A673 (cell line): ENCODE data around the gene LIMS1. TPM values are rescaled to one million over a fixed set of nuclear protein-coding genes. Genes with fewer than 3 reads are reported as not detected.
"Not testable (repeated sequence)": the region's sequence is repeated elsewhere in the genome, so short reads cannot be mapped to it uniquely, and the experiment has no call there.

Experiments
- BruUV-seq: library from RNA; stranded (reverse); fragments of 400-500 nt; replicated peaks from 2 replicates; lab custom pipeline; 2021; lab: Mats Ljungman, UMichigan
- CTCF ChIA-PET: fragments of 300-600 bp; sonication (Branson Sonifier 250); formaldehyde crosslinking; loops from one replicate; lab custom pipeline; 2022; ENCODE audit warnings: antibody characterized with exemption; lab: Charles Lee
- POLR2A ChIA-PET: fragments of 300-600 bp; sonication (Branson Sonifier 250); formaldehyde crosslinking; loops from one replicate; lab custom pipeline; 2022; ENCODE audit warnings: antibody characterized with exemption; ENCODE audit not compliant: low non-redundant PET; lab: Charles Lee
- DNase-seq: peaks from one replicate; pipeline ENCODE4 v3.0.0-alpha.2; 2015; ENCODE audit warnings: low spot score
- H3K27ac ChIP-seq: fragments of 200-600 bp; sonication (generic); 2 replicates; pipeline ENCODE4 v1.5.1; 2016; ENCODE audit warnings: mixed run types, low read depth, mild to moderate bottlenecking, mixed read lengths, antibody characterized with exemption, low read length; ENCODE audit not compliant: poor library complexity, severe bottlenecking
- H3K27me3 ChIP-seq: fragments of 200-600 bp; sonication (generic); replicated peaks from 2 replicates; pipeline ENCODE4 v1.6.1; 2017; ENCODE audit warnings: mixed run types, low read depth, mild to moderate bottlenecking, mixed read lengths, antibody characterized with exemption, low read length; ENCODE audit not compliant: insufficient read depth, poor library complexity
- H3K36me3 ChIP-seq: fragments of 200-600 bp; sonication (generic); 2 replicates; pipeline ENCODE4 v1.6.1; 2016; ENCODE audit warnings: mixed run types, mild to moderate bottlenecking, mixed read lengths, antibody characterized with exemption, low read length; ENCODE audit not compliant: insufficient read depth, poor library complexity, severe bottlenecking
- H3K4me1 ChIP-seq: fragments of 200-600 bp; sonication (generic); 2 replicates; pipeline ENCODE4 v1.6.1; 2017; ENCODE audit warnings: mixed run types, mild to moderate bottlenecking, mixed read lengths, antibody characterized with exemption, low read length; ENCODE audit not compliant: insufficient read depth, poor library complexity, severe bottlenecking
- H3K4me3 ChIP-seq: fragments of 200-600 bp; sonication (generic); 2 replicates; pipeline ENCODE4 v1.5.1; 2016; ENCODE audit warnings: low read depth, mixed run types, mild to moderate bottlenecking, mixed read lengths, low read length; ENCODE audit not compliant: poor library complexity, severe bottlenecking
- H3K9me3 ChIP-seq: fragments of 200-600 bp; sonication (generic); 2 replicates; pipeline ENCODE4 v1.6.1; 2016; ENCODE audit warnings: mixed run types, low read depth, mild to moderate bottlenecking, mixed read lengths, antibody characterized with exemption, low read length; ENCODE audit not compliant: poor library complexity, severe bottlenecking
- EZH2 ChIP-seq: fragments of 200-600 bp; sonication (generic); IDR thresholded peaks from 2 replicates; pipeline ENCODE4 v1.6.1; 2017; ENCODE audit warnings: borderline replicate concordance, low read depth, mild to moderate bottlenecking, mixed read lengths, antibody characterized with exemption, low read length; ENCODE audit not compliant: poor library complexity, severe bottlenecking
- intact Hi-C: fragments of 100-400 bp; cut with micrococcal nuclease; formaldehyde crosslinking; loops from one replicate; pipeline ENCODE4 v1.10.0; 2022; ENCODE audit not compliant: unreplicated experiment
- total RNA-seq: library from RNA; stranded (reverse); gene quantifications from 2 replicates; pipeline ENCODE4 v1.2.3, GENCODE V29; 2021
- TF ChIP-seq, protein P1 (sequence below): fragments of 300-800, 200-600 bp; sonication (generic); conservative IDR thresholded peaks from 2 replicates; pipeline ENCODE4 v1.5.1; 2017; ENCODE audit warnings: low read depth, mild to moderate bottlenecking, antibody characterized with exemption, low read length, moderate library complexity, mixed read lengths

Gene LIMS1
- total RNA-seq, 1 experiment from 2014 or later, result 43.9 TPM

DNA sequence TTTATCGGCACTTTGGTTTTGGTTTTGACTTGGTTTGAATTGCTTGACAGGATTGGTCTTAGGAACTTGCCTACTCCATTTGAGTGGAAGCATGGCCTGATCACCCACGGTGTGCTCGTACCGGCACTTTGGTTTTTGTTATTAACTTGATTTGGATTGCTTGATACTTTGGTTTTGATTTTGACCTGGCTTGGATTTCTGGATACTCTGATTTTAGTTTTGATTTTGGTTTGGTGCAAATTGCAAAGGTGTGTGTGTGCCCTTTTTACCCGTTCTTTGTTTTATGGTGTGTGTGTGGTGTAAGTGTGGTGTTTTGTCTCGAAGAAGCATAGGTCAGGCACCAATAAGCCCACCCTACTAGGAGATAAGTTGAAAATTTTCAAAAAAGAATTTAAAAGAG, 9.6 kb upstream of the LIMS1 start:
- H3K36me3 ChIP-seq, H3K27me3 ChIP-seq, H3K9me3 ChIP-seq, POLR2A ChIA-PET, DNase-seq, H3K4me1 ChIP-seq, intact Hi-C loops, H3K27ac ChIP-seq, CTCF ChIA-PET, H3K4me3 ChIP-seq, BruUV-seq: not testable (repeated sequence)

DNA sequence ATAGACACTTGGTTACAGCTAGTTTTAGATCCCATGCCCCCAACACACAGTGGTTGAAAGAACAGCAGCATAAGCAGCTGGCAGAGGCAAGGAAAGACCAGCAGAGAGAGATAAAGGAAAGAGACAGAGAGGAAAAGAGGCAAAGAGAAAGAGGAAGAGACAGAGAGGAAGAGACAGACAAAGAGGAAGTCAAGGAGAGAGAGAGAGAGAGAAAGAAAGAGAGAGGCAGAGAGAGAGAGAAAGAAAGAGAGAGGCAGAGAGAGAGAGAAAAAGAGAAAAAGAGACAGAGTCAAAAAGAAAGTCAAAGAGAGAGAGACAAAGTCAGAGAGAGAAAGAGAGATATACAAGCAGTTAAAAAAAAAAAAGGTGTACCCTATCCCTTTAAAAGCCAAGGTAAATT, 9.0 kb upstream of the LIMS1 start:
- H3K27me3 ChIP-seq, H3K27ac ChIP-seq, H3K9me3 ChIP-seq, DNase-seq, H3K36me3 ChIP-seq, intact Hi-C loops, POLR2A ChIA-PET, H3K4me1 ChIP-seq, CTCF ChIA-PET, BruUV-seq, H3K4me3 ChIP-seq: not testable (repeated sequence)

DNA sequence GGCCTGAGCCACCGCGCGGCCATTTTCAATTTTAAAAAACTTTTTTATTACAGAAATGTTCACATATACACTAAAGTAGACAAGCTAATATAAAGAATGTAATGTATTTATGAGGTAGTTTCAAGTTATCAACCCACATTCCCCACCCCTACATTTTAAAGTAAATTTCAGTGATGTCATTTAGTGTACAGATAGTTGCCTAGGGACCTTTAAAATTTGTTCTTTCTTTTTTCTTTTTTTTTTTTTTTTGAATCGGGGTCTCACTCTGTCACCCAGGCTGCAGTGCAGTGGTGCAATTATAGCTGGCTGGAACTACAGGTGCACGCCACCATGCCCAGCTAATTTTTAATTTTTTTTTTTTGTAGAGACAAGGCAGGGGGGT, 2.6 kb upstream of the LIMS1 start:
- H3K4me3 ChIP-seq, result no peak overlapping the region

DNA sequence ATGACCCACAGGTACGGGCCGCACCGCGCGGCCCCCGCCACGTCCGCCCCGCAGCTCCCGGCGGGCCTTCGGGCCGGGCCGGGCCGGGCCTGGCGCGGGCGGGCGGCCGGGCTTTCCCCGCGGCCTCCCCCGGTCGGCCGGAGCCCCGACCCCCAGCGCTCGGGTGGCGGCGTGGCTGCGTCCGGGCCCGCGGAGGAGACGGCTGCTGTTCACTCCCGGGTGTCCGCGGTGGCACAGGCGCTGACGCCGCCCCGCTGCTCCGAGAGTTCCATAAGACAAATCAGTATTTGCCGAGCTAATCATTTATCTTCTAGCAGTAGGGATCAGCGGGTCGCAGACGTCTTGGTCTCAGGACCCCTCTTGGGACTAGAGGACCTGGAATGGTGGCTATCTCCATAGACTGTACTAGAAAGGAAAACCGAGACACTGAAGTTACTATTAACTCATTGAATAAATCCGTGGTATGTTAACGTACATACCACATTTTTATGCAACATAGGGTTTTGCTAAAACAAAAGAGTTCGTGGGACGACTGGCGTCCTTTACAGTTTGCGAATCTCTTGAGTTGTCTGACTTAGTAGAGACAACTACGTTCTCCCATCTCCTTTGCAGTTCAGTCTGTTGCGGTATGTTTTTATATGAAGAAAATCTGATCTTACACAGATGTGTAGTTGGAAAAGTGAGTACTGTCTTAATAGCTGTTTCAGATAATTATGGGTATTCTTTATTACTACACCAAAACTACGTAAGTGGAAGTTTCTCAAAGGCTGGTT, 500 bp downstream of the LIMS1 start:
- no TSS peak for BruUV-seq
- intact Hi-C loops, result no loop called here
- H3K4me3 ChIP-seq, result peak overlapping the region; percentile 64
- ChIA-PET POLR2A (interaction anchor here (0.6 kb wide), 1 partner anchor 86 kb away, joined by 3 read pairs; the partner anchor contains the start of gene GCC2), CTCF (interaction anchor here (1.4 kb wide), 1 partner anchor 49 kb away, joined by 6 read pairs; no protein-coding TSS in a partner anchor)
- no peaks in the 10 kb centered on the region for H3K9me3 ChIP-seq
- peak overlapping the region; percentile 40 for H3K27ac ChIP-seq
- peaks cover 11% of the 10 kb centered on the region for H3K4me1 ChIP-seq
- H3K36me3 ChIP-seq, result no peaks in the 10 kb centered on the region
- no peak for TF ChIP-seq EZH2
- TF ChIP-seq, protein P1, sequence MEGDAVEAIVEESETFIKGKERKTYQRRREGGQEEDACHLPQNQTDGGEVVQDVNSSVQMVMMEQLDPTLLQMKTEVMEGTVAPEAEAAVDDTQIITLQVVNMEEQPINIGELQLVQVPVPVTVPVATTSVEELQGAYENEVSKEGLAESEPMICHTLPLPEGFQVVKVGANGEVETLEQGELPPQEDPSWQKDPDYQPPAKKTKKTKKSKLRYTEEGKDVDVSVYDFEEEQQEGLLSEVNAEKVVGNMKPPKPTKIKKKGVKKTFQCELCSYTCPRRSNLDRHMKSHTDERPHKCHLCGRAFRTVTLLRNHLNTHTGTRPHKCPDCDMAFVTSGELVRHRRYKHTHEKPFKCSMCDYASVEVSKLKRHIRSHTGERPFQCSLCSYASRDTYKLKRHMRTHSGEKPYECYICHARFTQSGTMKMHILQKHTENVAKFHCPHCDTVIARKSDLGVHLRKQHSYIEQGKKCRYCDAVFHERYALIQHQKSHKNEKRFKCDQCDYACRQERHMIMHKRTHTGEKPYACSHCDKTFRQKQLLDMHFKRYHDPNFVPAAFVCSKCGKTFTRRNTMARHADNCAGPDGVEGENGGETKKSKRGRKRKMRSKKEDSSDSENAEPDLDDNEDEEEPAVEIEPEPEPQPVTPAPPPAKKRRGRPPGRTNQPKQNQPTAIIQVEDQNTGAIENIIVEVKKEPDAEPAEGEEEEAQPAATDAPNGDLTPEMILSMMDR, result no peak
- no peaks in the 10 kb centered on the region for H3K27me3 ChIP-seq
- DNase-seq, result peak; percentile 49

More for the DNA sequence above, 2.6 kb upstream of the LIMS1 start:
- no TSS peak for BruUV-seq
- no peak for TF ChIP-seq EZH2
- TF ChIP-seq, protein P1, result no peak
- Histone ChIP-seq H3K27me3 (no peaks in the 10 kb centered on the region), H3K9me3 (no peaks in the 10 kb centered on the region), H3K36me3 (no peaks in the 10 kb centered on the region), H3K27ac (no peak overlapping the region), H3K4me1 (peaks cover 8% of the 10 kb centered on the region)
- DNase-seq, result no peak
- POLR2A ChIA-PET, result no interaction called here
- intact Hi-C loops, result no loop called here
- CTCF ChIA-PET, result no interaction called here
